ENCODE data around the gene ZNF777. TPM values are rescaled to one million over a fixed set of nuclear protein-coding genes. Genes with fewer than 3 reads are reported as not detected.
"Not testable (repeated sequence)": the region's sequence is repeated elsewhere in the genome, so short reads cannot be mapped to it uniquely, and the experiment has no call there.

Gene ZNF777
- total RNA-seq, 1 experiment from 2014 or later = 5.7 TPM

GRCh38 chr7:149409895-149410294, 51.0 kb downstream of the ZNF777 start:
- H3K4me3 ChIP-seq (ENCODE audit: low read length) = no peak overlapping the region
- DNase-seq = no peak

GRCh38 chr7:149404825-149405224, 56.0 kb downstream of the ZNF777 start:
- no peak for DNase-seq
- no peak overlapping the region for H3K4me2 ChIP-seq (ENCODE audit: low read depth, low read length, poor library complexity, severe bottlenecking)
- H4K20me1 ChIP-seq (ENCODE audit: insufficient read depth, low read depth, low read length) = no peaks in the 10 kb centered on the region
- no peak overlapping the region for H3K4me3 ChIP-seq (ENCODE audit: low read length)
- H3K36me3 ChIP-seq (ENCODE audit: insufficient read depth, low read length) = no peaks in the 10 kb centered on the region
- no peaks in the 10 kb centered on the region for H3K9me2 ChIP-seq (replicated peaks; ENCODE audit: insufficient read depth, low read length)
- no peaks in the 10 kb centered on the region for H3K27me3 ChIP-seq (ENCODE audit: low read length)
- no peaks in the 10 kb centered on the region for H3K4me1 ChIP-seq (ENCODE audit: low read length)
- no peak overlapping the region for H3K9ac ChIP-seq (ENCODE audit: low read length)
- H3K27ac ChIP-seq (ENCODE audit: low read length) = no peak overlapping the region
- H2AFZ ChIP-seq (ENCODE audit: low read length) = no peak overlapping the region
- no peaks in the 10 kb centered on the region for H3K9me3 ChIP-seq (ENCODE audit: low read length)
- no peaks in the 10 kb centered on the region for H3K79me2 ChIP-seq (ENCODE audit: low read length)

More at GRCh38 chr7:149409895-149410294, 51.0 kb downstream of the ZNF777 start:
- no peaks in the 10 kb centered on the region for H3K9me3 ChIP-seq (ENCODE audit: low read length)
- no peaks in the 10 kb centered on the region for H3K9me2 ChIP-seq (replicated peaks; ENCODE audit: insufficient read depth, low read length)
- no peak overlapping the region for H3K4me2 ChIP-seq (ENCODE audit: low read depth, low read length, poor library complexity, severe bottlenecking)
- H3K36me3 ChIP-seq (ENCODE audit: insufficient read depth, low read length) = no peaks in the 10 kb centered on the region
- H4K20me1 ChIP-seq (ENCODE audit: insufficient read depth, low read depth, low read length) = no peaks in the 10 kb centered on the region
- H3K27ac ChIP-seq (ENCODE audit: low read length) = no peak overlapping the region
- no peak overlapping the region for H3K9ac ChIP-seq (ENCODE audit: low read length)
- H3K27me3 ChIP-seq (ENCODE audit: low read length) = no peaks in the 10 kb centered on the region
- H3K79me2 ChIP-seq (ENCODE audit: low read length) = no peaks in the 10 kb centered on the region
- H3K4me1 ChIP-seq (ENCODE audit: low read length) = no peaks in the 10 kb centered on the region
- H2AFZ ChIP-seq (ENCODE audit: low read length) = no peak overlapping the region

- Histone ChIP-seq H3K4me1 (ENCODE audit: low read length) (no peaks in the 10 kb centered on the region), H3K27me3 (ENCODE audit: low read length) (no peaks in the 10 kb centered on the region), H3K4me2 (ENCODE audit: low read depth, low read length, poor library complexity, severe bottlenecking) (no peak overlapping the region), H3K79me2 (ENCODE audit: low read length) (no peaks in the 10 kb centered on the region), H3K9ac (ENCODE audit: low read length) (no peak overlapping the region), H3K9me3 (ENCODE audit: low read length) (no peaks in the 10 kb centered on the region), H3K27ac (ENCODE audit: low read length) (no peak overlapping the region), H3K9me2 (replicated peaks; ENCODE audit: insufficient read depth, low read length) (no peaks in the 10 kb centered on the region), H3K36me3 (ENCODE audit: insufficient read depth, low read length) (no peaks in the 10 kb centered on the region), H4K20me1 (ENCODE audit: insufficient read depth, low read depth, low read length) (no peaks in the 10 kb centered on the region), H3K4me3 (ENCODE audit: low read length) (no peak overlapping the region), H2AFZ (ENCODE audit: low read length) (no peak overlapping the region)
- DNase-seq = no peak
Observed at GRCh38 chr7:149404396-149404795, 56.5 kb downstream of the ZNF777 start.

GRCh38 chr7:149398195-149398820, 62.6 kb downstream of the ZNF777 start:
- H4K20me1 ChIP-seq (ENCODE audit: insufficient read depth, low read depth, low read length) = no peaks in the 10 kb centered on the region
- H2AFZ ChIP-seq (ENCODE audit: low read length) = no peak overlapping the region
- H3K9me3 ChIP-seq (ENCODE audit: low read length) = no peaks in the 10 kb centered on the region
- H3K27me3 ChIP-seq (ENCODE audit: low read length) = no peaks in the 10 kb centered on the region
- H3K4me1 ChIP-seq (ENCODE audit: low read length) = no peaks in the 10 kb centered on the region
- no peaks in the 10 kb centered on the region for H3K79me2 ChIP-seq (ENCODE audit: low read length)
- no peak overlapping the region for H3K4me2 ChIP-seq (ENCODE audit: low read depth, low read length, poor library complexity, severe bottlenecking)
- no peak overlapping the region for H3K9ac ChIP-seq (ENCODE audit: low read length)
- no peaks in the 10 kb centered on the region for H3K36me3 ChIP-seq (ENCODE audit: insufficient read depth, low read length)
- no peak overlapping the region for H3K27ac ChIP-seq (ENCODE audit: low read length)
- H3K9me2 ChIP-seq (replicated peaks; ENCODE audit: insufficient read depth, low read length) = no peaks in the 10 kb centered on the region
- no peak overlapping the region for H3K4me3 ChIP-seq (ENCODE audit: low read length)
- DNase-seq = no peak

- Histone ChIP-seq H3K9me3 (ENCODE audit: low read length) (no peaks in the 10 kb centered on the region), H3K27ac (ENCODE audit: low read length) (no peak overlapping the region), H4K20me1 (ENCODE audit: insufficient read depth, low read depth, low read length) (no peaks in the 10 kb centered on the region), H3K9ac (ENCODE audit: low read length) (no peak overlapping the region), H3K4me2 (ENCODE audit: low read depth, low read length, poor library complexity, severe bottlenecking) (no peak overlapping the region), H3K27me3 (ENCODE audit: low read length) (no peaks in the 10 kb centered on the region), H3K36me3 (ENCODE audit: insufficient read depth, low read length) (no peaks in the 10 kb centered on the region), H3K9me2 (replicated peaks; ENCODE audit: insufficient read depth, low read length) (no peaks in the 10 kb centered on the region), H3K79me2 (ENCODE audit: low read length) (no peaks in the 10 kb centered on the region), H3K4me1 (ENCODE audit: low read length) (no peaks in the 10 kb centered on the region), H2AFZ (ENCODE audit: low read length) (no peak overlapping the region), H3K4me3 (ENCODE audit: low read length) (no peak overlapping the region)
- no peak for DNase-seq
Observed at GRCh38 chr7:149397470-149398043, 63.3 kb downstream of the ZNF777 start.

- H2AFZ ChIP-seq (ENCODE audit: low read length); H3K9ac ChIP-seq (ENCODE audit: low read length); H3K4me3 ChIP-seq (ENCODE audit: low read length); H3K4me2 ChIP-seq (ENCODE audit: low read depth, low read length, poor library complexity, severe bottlenecking); H3K9me3 ChIP-seq (ENCODE audit: low read length); H3K27ac ChIP-seq (ENCODE audit: low read length); DNase-seq; H3K36me3 ChIP-seq (ENCODE audit: insufficient read depth, low read length); H3K4me1 ChIP-seq (ENCODE audit: low read length); H4K20me1 ChIP-seq (ENCODE audit: insufficient read depth, low read depth, low read length); H3K27me3 ChIP-seq (ENCODE audit: low read length); H3K9me2 ChIP-seq (replicated peaks; ENCODE audit: insufficient read depth, low read length); H3K79me2 ChIP-seq (ENCODE audit: low read length): not testable (repeated sequence)
Observed at GRCh38 chr7:149388550-149389335, 72.1 kb downstream of the ZNF777 start.

GRCh38 chr7:149386514-149386913, 74.3 kb downstream of the ZNF777 start:
- not testable (repeated sequence) for H3K9me2 ChIP-seq (replicated peaks; ENCODE audit: insufficient read depth, low read length); H3K9me3 ChIP-seq (ENCODE audit: low read length); H3K4me2 ChIP-seq (ENCODE audit: low read depth, low read length, poor library complexity, severe bottlenecking); H3K4me1 ChIP-seq (ENCODE audit: low read length); H2AFZ ChIP-seq (ENCODE audit: low read length); H4K20me1 ChIP-seq (ENCODE audit: insufficient read depth, low read depth, low read length); H3K27ac ChIP-seq (ENCODE audit: low read length); H3K9ac ChIP-seq (ENCODE audit: low read length); H3K36me3 ChIP-seq (ENCODE audit: insufficient read depth, low read length); DNase-seq; H3K27me3 ChIP-seq (ENCODE audit: low read length); H3K4me3 ChIP-seq (ENCODE audit: low read length); H3K79me2 ChIP-seq (ENCODE audit: low read length)

GRCh38 chr7:149385195-149385950, 75.5 kb downstream of the ZNF777 start:
- no peaks in the 10 kb centered on the region for H4K20me1 ChIP-seq (ENCODE audit: insufficient read depth, low read depth, low read length)
- H3K79me2 ChIP-seq (ENCODE audit: low read length) = no peaks in the 10 kb centered on the region
- no peak overlapping the region for H3K4me2 ChIP-seq (ENCODE audit: low read depth, low read length, poor library complexity, severe bottlenecking)
- H3K27ac ChIP-seq (ENCODE audit: low read length) = no peak overlapping the region
- H3K36me3 ChIP-seq (ENCODE audit: insufficient read depth, low read length) = no peaks in the 10 kb centered on the region
- H3K4me1 ChIP-seq (ENCODE audit: low read length) = no peaks in the 10 kb centered on the region
- no peak overlapping the region for H3K4me3 ChIP-seq (ENCODE audit: low read length)
- H3K9ac ChIP-seq (ENCODE audit: low read length) = no peak overlapping the region
- no peaks in the 10 kb centered on the region for H3K9me2 ChIP-seq (replicated peaks; ENCODE audit: insufficient read depth, low read length)
- no peak overlapping the region for H2AFZ ChIP-seq (ENCODE audit: low read length)
- no peak for DNase-seq
- no peaks in the 10 kb centered on the region for H3K9me3 ChIP-seq (ENCODE audit: low read length)
- no peaks in the 10 kb centered on the region for H3K27me3 ChIP-seq (ENCODE audit: low read length)

All from Karpas-422 (cell line).